Breast epithelium (tissue), 3 donors: ENCODE results near the gene ADGRF3.

Experiments used
- CTCF ChIP-seq, 3 donors: fragments of 450-650 bp; IDR thresholded peaks; one replicate each; pipeline ENCODE4 v1.5.1; 2016 to 2017; ENCODE audit warnings: antibody characterized with exemption in 3 of 3, mild to moderate bottlenecking in 3 of 3, moderate library complexity in 3 of 3
- POLR2A ChIP-seq: fragments of 450-650 bp; IDR thresholded peaks from one replicate; pipeline ENCODE4 v1.6.1; 2016; ENCODE audit warnings: antibody characterized with exemption, mild to moderate bottlenecking, moderate library complexity

GRCh38 chr2:26384183-26384582, 37.6 kb upstream of the ADGRF3 start:
- TF ChIP-seq POLR2A (no peak), CTCF (IDR thresholded peaks at IDR 0.05) (no peak)
